ENCODE measurements around the gene BANK1. TPM values are rescaled to one million over a fixed set of nuclear protein-coding genes. Genes with fewer than 3 reads are reported as not detected.

The BANK1 gene
- total and polyA plus RNA-seq, 2 of the 8 experiments (the other 6 are each of a cell fraction or from before 2014, with no cell fraction given) = 0.59 to 0.93 TPM

- TF ChIP-seq CHD7 (IDR thresholded peaks at IDR 0.05; ENCODE audit: insufficient replicate concordance, low read length) = no peak
Measured at GRCh38 chr4:101956068-101956825, 165.7 kb downstream of the BANK1 start (continued).
